Activated CD4-positive, alpha-beta T cell treated with anti-CD3 and anti-CD28 coated beads, Interleukin-2, amount 10 ng/mL, durations not matched to agents 7 days and 5 days (primary cell): ENCODE data around the gene HSDL1. TPM values are rescaled to one million over a fixed set of nuclear protein-coding genes. Genes with fewer than 3 reads are reported as not detected.

Experiments used
- CTCF ChIA-PET: fragments of 350-600 bp; sonication (Branson Sonifier 250); formaldehyde crosslinking; loops from one replicate; lab custom pipeline; 2021; ENCODE audit warnings: antibody characterized with exemption; lab: Charles Lee
- POLR2A ChIA-PET: fragments of 350-600 bp; sonication (Branson Sonifier 250); formaldehyde crosslinking; loops from one replicate; lab custom pipeline; 2021; ENCODE audit warnings: antibody characterized with exemption; lab: Charles Lee
- DNase-seq: peaks from one replicate; pipeline ENCODE4 v3.0.0-alpha.2; 2020
- H3K27ac Mint-ChIP-seq: one replicate; pipeline ENCODE4 v1.8.0; 2021; ENCODE audit warnings: mild to moderate bottlenecking, moderate library complexity, mixed read lengths
- H3K27me3 Mint-ChIP-seq: one replicate; pipeline ENCODE4 v1.8.0; 2021; ENCODE audit warnings: mixed read lengths
- H3K36me3 Mint-ChIP-seq: one replicate; pipeline ENCODE4 v1.8.0; 2021; ENCODE audit warnings: low read depth, mixed read lengths
- H3K4me1 Mint-ChIP-seq: one replicate; pipeline ENCODE4 v1.8.0; 2021; ENCODE audit warnings: mixed read lengths
- H3K4me3 Mint-ChIP-seq: one replicate; pipeline ENCODE4 v1.8.0; 2021; ENCODE audit warnings: mild to moderate bottlenecking, moderate library complexity, mixed read lengths
- H3K9me3 Mint-ChIP-seq: one replicate; pipeline ENCODE4 v1.8.0; 2021; ENCODE audit warnings: mixed read lengths
- total RNA-seq, 2 experiments: library from RNA; stranded (reverse); gene quantifications; one replicate each; pipeline ENCODE4 v1.2.3, GENCODE V29; 2021

Gene HSDL1
- total RNA-seq, 2 experiments from 2014 or later, result 8.8 to 10.6 TPM

GRCh38 chr16:84143784-84144199, 1.2 kb downstream of the HSDL1 start:
- no peak for DNase-seq
- peaks cover 4% of the 10 kb centered on the region for H3K27me3 Mint-ChIP-seq
- POLR2A ChIA-PET, result no interaction called here
- H3K27ac Mint-ChIP-seq, result peak overlapping the region; percentile 80
- CTCF ChIA-PET, result interaction anchor here (0.6 to 2.3 kb wide), 2 partner anchors 43 to 168 kb away, joined by 3 to 12 read pairs; partner anchors contain the start of gene TAF1C
- H3K9me3 Mint-ChIP-seq, result no peaks in the 10 kb centered on the region
- H3K4me1 Mint-ChIP-seq, result peaks cover 26% of the 10 kb centered on the region
- H3K36me3 Mint-ChIP-seq, result no peaks in the 10 kb centered on the region
- peak overlapping the region; percentile 96 for H3K4me3 Mint-ChIP-seq

- no peak overlapping the region for H3K27ac Mint-ChIP-seq
- no peak overlapping the region for H3K4me3 Mint-ChIP-seq
- H3K36me3 Mint-ChIP-seq, result no peaks in the 10 kb centered on the region
- ChIA-PET CTCF (interaction anchor here (2.3 kb wide), 1 partner anchor 44 kb away, joined by 12 read pairs; the partner anchor contains the start of gene TAF1C), POLR2A (no interaction called here)
- no peaks in the 10 kb centered on the region for H3K9me3 Mint-ChIP-seq
- peaks cover 4% of the 10 kb centered on the region for H3K27me3 Mint-ChIP-seq
- no peak for DNase-seq
- H3K4me1 Mint-ChIP-seq, result peaks cover 31% of the 10 kb centered on the region
Measured at GRCh38 chr16:84143081-84143480, 1.9 kb downstream of the HSDL1 start.

GRCh38 chr16:84141143-84141670, 3.8 kb downstream of the HSDL1 start:
- Mint-ChIP-seq H3K9me3 (no peaks in the 10 kb centered on the region), H3K27ac (no peak overlapping the region), H3K4me3 (no peak overlapping the region), H3K27me3 (no peaks in the 10 kb centered on the region), H3K4me1 (peaks cover 38% of the 10 kb centered on the region), H3K36me3 (no peaks in the 10 kb centered on the region)
- ChIA-PET CTCF (interaction anchor here (1.3 to 1.4 kb wide), 2 partner anchors 45 to 56 kb away, joined by 3 to 4 read pairs; partner anchors contain the start of gene TAF1C), POLR2A (no interaction called here)
- peak; percentile 33 for DNase-seq

- H3K4me3 Mint-ChIP-seq, result no peak overlapping the region
- H3K27ac Mint-ChIP-seq, result no peak overlapping the region
- H3K4me1 Mint-ChIP-seq, result peaks cover 39% of the 10 kb centered on the region
- ChIA-PET POLR2A (interaction anchor here (0.5 to 0.6 kb wide), 2 partner anchors 19 to 26 kb away, joined by 4 read pairs; no protein-coding TSS in a partner anchor), CTCF (no interaction called here)
- DNase-seq, result no peak
- H3K36me3 Mint-ChIP-seq, result no peaks in the 10 kb centered on the region
- no peaks in the 10 kb centered on the region for H3K27me3 Mint-ChIP-seq
- no peaks in the 10 kb centered on the region for H3K9me3 Mint-ChIP-seq
Measured at GRCh38 chr16:84139628-84140258, 5.2 kb downstream of the HSDL1 start.

GRCh38 chr16:84138824-84139627, 6.0 kb downstream of the HSDL1 start:
- peak overlapping the region; percentile 2 for H3K4me3 Mint-ChIP-seq
- ChIA-PET CTCF (interaction anchor here (1.0 kb wide), 1 partner anchor 22 kb away, joined by 3 read pairs; the partner anchor contains the start of gene MBTPS1), POLR2A (interaction anchor here (0.5 to 0.6 kb wide), 2 partner anchors 20 to 26 kb away, joined by 4 read pairs; no protein-coding TSS in a partner anchor)
- H3K27ac Mint-ChIP-seq, result no peak overlapping the region
- no peaks in the 10 kb centered on the region for H3K27me3 Mint-ChIP-seq
- no peaks in the 10 kb centered on the region for H3K36me3 Mint-ChIP-seq
- DNase-seq, result peak; percentile 39
- no peaks in the 10 kb centered on the region for H3K9me3 Mint-ChIP-seq
- H3K4me1 Mint-ChIP-seq, result peaks cover 35% of the 10 kb centered on the region

- ChIA-PET POLR2A (no interaction called here), CTCF (interaction anchor here (1.0 kb wide), 1 partner anchor 21 kb away, joined by 3 read pairs; the partner anchor contains the start of gene MBTPS1)
- Mint-ChIP-seq H3K27ac (no peak overlapping the region), H3K4me1 (peaks cover 34% of the 10 kb centered on the region), H3K27me3 (no peaks in the 10 kb centered on the region), H3K9me3 (no peaks in the 10 kb centered on the region), H3K36me3 (no peaks in the 10 kb centered on the region), H3K4me3 (no peak overlapping the region)
- DNase-seq, result no peak
Measured at GRCh38 chr16:84138500-84138823, 6.5 kb downstream of the HSDL1 start.

- Mint-ChIP-seq H3K4me3 (no peak overlapping the region), H3K9me3 (no peaks in the 10 kb centered on the region), H3K4me1 (peaks cover 30% of the 10 kb centered on the region), H3K36me3 (no peaks in the 10 kb centered on the region), H3K27me3 (no peaks in the 10 kb centered on the region), H3K27ac (no peak overlapping the region)
- no peak for DNase-seq
- ChIA-PET CTCF (interaction anchor here (1.0 to 1.1 kb wide), 2 partner anchors 10 to 30 kb away, joined by 4 to 5 read pairs; no protein-coding TSS in a partner anchor), POLR2A (no interaction called here)
Measured at GRCh38 chr16:84137769-84138357, 7.1 kb downstream of the HSDL1 start.

GRCh38 chr16:84137287-84137686, 7.7 kb downstream of the HSDL1 start:
- Mint-ChIP-seq H3K36me3 (no peaks in the 10 kb centered on the region), H3K27me3 (no peaks in the 10 kb centered on the region), H3K4me3 (no peak overlapping the region), H3K9me3 (no peaks in the 10 kb centered on the region), H3K4me1 (peaks cover 30% of the 10 kb centered on the region), H3K27ac (no peak overlapping the region)
- ChIA-PET POLR2A (interaction anchor here (0.9 kb wide), 1 partner anchor 15 kb away, joined by 3 read pairs; no protein-coding TSS in a partner anchor), CTCF (interaction anchor here (1.0 to 1.1 kb wide), 2 partner anchors 9 to 30 kb away, joined by 4 to 5 read pairs; no protein-coding TSS in a partner anchor)
- no peak for DNase-seq

GRCh38 chr16:84136331-84137125, 8.4 kb downstream of the HSDL1 start:
- Mint-ChIP-seq H3K27ac (no peak overlapping the region), H3K27me3 (no peaks in the 10 kb centered on the region), H3K36me3 (no peaks in the 10 kb centered on the region), H3K4me3 (no peak overlapping the region), H3K4me1 (peaks cover 28% of the 10 kb centered on the region), H3K9me3 (no peaks in the 10 kb centered on the region)
- ChIA-PET CTCF (interaction anchor here (1.0 to 1.9 kb wide), 4 partner anchors 8 to 52 kb away, joined by 3 to 5 read pairs (median 4); partner anchors contain the start of gene TAF1C), POLR2A (interaction anchor here (0.9 kb wide), 1 partner anchor 14 kb away, joined by 3 read pairs; no protein-coding TSS in a partner anchor)
- DNase-seq, result no peak

- POLR2A ChIA-PET, result no interaction called here
- Mint-ChIP-seq H3K9me3 (no peaks in the 10 kb centered on the region), H3K4me3 (no peak overlapping the region), H3K4me1 (peaks cover 5% of the 10 kb centered on the region), H3K36me3 (peaks cover 5% of the 10 kb centered on the region), H3K27me3 (no peaks in the 10 kb centered on the region), H3K27ac (no peak overlapping the region)
- no peak for DNase-seq
- CTCF ChIA-PET, result interaction anchor here (0.8 to 1.6 kb wide), 3 partner anchors 9 to 16 kb away, joined by 3 to 6 read pairs (median 3); partner anchors contain the start of gene MBTPS1
Measured at GRCh38 chr16:84132527-84133285, 12.3 kb downstream of the HSDL1 start.

GRCh38 chr16:84131117-84131516, 13.9 kb downstream of the HSDL1 start:
- no peak for DNase-seq
- Mint-ChIP-seq H3K27me3 (no peaks in the 10 kb centered on the region), H3K27ac (no peak overlapping the region), H3K36me3 (peaks cover 5% of the 10 kb centered on the region), H3K9me3 (no peaks in the 10 kb centered on the region), H3K4me1 (peaks cover 1% of the 10 kb centered on the region), H3K4me3 (no peak overlapping the region)
- POLR2A ChIA-PET, result no interaction called here
- CTCF ChIA-PET, result interaction anchor here (1.6 to 1.8 kb wide), 2 partner anchors 14 to 56 kb away, joined by 6 read pairs; partner anchors contain the start of genes MBTPS1 and TAF1C
